ENCODE data around the gene DOCK3.

DOCK3 gene

DNA sequence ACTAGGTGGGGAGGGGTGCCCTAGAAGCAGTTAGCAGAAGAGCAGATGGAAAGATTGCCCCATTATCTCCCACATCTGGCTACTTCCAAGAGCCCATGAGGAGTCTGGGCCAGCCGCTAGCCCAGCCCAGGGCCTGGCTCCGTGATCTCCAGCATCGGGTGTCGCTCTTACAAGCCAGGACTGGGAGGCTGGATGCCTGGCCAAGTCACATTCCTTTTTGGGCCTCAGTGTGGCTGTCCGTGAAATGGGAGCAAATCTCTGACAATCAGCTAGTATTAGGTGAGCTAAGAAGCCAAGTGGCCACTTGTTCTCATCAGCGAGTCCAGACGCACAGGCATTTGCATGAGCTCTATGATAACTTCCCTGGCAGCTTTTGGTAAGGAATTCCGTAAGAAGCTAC is 23.3 kb upstream of the DOCK3 start:
- H3K4me1 ChIP-seq: no peaks in the 10 kb centered on the region
- no peak overlapping the region for H3K9ac ChIP-seq
- H3K27me3 ChIP-seq: no peaks in the 10 kb centered on the region
- no peaks in the 10 kb centered on the region for H4K20me1 ChIP-seq
- no peaks in the 10 kb centered on the region for H3K9me3 ChIP-seq
- H3K36me3 ChIP-seq: peaks cover 29% of the 10 kb centered on the region
- H3K27ac ChIP-seq: no peak overlapping the region
- no peak overlapping the region for H3K4me2 ChIP-seq
- no peak for TF ChIP-seq Cebpa-rat (IDR thresholded peaks at IDR 0.05)
- no peak overlapping the region for H3K4me3 ChIP-seq

DNA sequence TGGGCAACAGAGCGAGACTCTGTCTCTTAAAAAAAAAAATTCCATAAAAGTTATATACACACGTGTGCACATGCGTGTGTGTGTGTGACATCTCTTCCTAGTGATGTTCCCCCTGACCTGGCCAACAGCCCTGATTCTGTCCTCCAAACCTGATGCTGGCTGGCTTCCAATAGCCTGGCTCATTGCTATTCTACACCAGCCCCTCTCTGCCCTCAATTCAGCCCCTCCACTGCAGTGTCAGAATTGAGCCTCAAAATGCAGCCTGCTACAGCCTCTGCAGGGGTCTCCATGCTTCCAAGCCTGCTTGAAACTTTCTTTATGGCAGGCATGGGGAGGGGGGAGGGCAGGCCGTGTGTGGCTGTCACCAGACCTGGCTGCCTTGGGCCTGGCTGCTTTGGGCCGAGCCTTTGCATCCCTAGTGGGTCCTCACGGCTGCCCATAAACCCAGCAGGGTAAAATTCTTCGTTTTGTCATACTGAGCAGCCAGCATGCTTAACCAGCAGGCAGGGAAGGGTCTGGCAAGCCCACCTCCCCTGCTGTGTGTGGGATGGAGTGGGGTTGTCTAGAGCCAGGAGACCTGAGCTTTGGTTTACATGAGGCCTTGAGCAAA is 22.7 kb upstream of the DOCK3 start:
- H3K9me3 ChIP-seq: no peaks in the 10 kb centered on the region
- no peak overlapping the region for H3K9ac ChIP-seq
- no peak for TF ChIP-seq Cebpa-rat (IDR thresholded peaks at IDR 0.05)
- no peaks in the 10 kb centered on the region for H3K27me3 ChIP-seq
- H3K4me1 ChIP-seq: no peaks in the 10 kb centered on the region
- H3K36me3 ChIP-seq: peaks cover 23% of the 10 kb centered on the region
- no peak overlapping the region for H3K4me2 ChIP-seq
- H3K27ac ChIP-seq: no peak overlapping the region
- H4K20me1 ChIP-seq: no peaks in the 10 kb centered on the region
- H3K4me3 ChIP-seq: no peak overlapping the region

DNA sequence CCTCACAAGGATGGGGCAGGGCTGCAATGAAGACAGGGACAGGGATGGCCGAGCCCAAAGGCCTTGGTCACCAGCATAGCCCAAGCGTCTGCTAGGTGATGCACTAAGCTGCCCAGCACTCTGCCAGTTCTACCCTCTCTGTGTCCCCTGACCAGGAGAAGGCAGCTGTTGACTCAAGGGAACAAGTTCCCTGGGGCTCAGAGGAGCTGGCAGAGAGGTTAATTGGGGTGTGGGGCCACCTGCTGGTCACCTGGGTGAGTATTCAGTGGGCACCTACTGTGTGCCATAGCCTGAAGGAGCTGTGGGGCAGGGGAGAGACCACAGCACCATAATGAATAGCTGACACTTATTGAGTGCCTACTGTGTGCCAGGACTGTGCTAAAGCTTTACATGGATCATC is 22.0 kb upstream of the DOCK3 start:
- TF ChIP-seq Cebpa-rat (IDR thresholded peaks at IDR 0.05): no peak
- H3K27ac ChIP-seq: no peak overlapping the region

DNA sequence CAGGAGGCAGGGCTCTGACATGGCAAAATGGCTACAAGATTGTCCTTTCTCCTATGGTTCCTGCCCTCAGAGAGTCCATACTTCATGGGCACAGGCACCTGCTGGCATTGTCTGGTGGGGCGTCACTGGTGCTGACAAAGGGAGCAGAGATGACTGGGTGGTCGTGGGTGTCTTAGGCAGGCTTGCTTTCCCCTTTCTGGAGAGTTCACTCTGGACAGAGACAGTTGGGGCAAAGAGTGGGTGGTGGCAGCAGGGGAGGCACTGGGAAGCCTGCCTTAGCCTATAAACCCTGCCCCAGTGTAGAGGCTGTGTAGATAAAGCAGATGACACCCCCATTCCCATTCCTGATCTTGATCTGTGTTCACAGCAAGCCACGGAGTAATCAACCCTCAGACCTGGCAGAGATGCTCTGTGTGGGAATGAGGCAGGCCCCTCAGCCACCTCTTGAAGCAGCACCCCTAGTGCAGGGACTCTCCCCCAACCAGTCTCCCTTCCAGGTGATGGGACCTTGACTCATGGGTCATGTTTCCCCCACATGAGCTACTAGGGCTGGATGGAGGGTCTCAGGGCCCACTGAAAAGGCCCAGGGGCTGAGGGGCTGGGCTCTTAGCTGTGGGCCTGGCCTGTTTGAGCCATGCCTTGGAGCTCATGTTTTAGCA is 20.7 kb upstream of the DOCK3 start:
- H3K27ac ChIP-seq: no peak overlapping the region

More for the DNA sequence above, 22.0 kb upstream of the DOCK3 start:
- no peaks in the 10 kb centered on the region for H4K20me1 ChIP-seq
- H3K36me3 ChIP-seq: peaks cover 16% of the 10 kb centered on the region
- H3K4me1 ChIP-seq: no peaks in the 10 kb centered on the region
- H3K9me3 ChIP-seq: no peaks in the 10 kb centered on the region
- H3K4me2 ChIP-seq: no peak overlapping the region
- H3K27me3 ChIP-seq: no peaks in the 10 kb centered on the region
- no peak overlapping the region for H3K4me3 ChIP-seq
- H3K9ac ChIP-seq: no peak overlapping the region

DNA sequence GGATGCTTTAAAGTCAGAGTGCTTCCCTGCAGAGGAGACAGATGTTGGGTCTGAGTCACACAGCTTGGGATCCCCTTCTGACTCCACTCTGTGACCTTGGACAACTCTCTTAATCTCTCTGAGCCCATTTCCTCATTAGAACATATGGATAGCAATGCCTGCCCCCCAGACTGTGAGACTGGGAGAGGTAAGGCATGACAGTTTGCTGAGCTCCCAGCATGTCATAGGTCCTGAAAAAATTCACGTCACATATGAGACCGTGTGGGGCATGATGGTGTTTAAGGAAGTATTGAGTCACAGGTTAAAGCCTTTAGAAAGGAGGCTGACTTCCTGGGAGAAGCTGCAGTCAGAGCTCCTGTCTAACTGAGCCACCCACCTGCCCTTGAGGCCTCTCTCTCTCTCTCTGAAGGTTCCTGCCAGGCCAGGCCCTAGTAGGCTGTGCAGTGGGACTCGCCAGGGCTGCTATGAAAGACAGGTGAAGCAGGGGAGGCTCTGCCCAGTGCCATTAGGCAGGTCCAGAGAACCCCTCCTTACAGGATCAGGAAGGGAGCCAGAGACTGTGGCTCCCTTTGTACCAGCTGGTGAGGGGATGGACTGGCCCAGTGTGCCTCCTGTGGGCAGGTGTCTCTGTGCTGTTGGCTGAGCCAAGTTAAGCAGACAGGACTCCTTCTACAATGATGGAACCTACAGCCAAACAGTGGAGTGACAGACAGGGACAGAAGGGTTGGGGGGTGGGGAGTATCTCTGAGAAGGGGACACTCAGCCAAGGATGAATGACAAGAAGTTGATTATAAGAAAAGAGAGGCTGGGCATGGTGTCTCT is 19.5 kb upstream of the DOCK3 start:
- no peak overlapping the region for H3K9ac ChIP-seq
- no peaks in the 10 kb centered on the region for H3K36me3 ChIP-seq
- H4K20me1 ChIP-seq: no peaks in the 10 kb centered on the region
- H3K27ac ChIP-seq: no peak overlapping the region
- no peaks in the 10 kb centered on the region for H3K4me1 ChIP-seq
- H3K9me3 ChIP-seq: no peaks in the 10 kb centered on the region
- H3K27me3 ChIP-seq: no peaks in the 10 kb centered on the region
- no peak overlapping the region for H3K4me2 ChIP-seq
- no peak overlapping the region for H3K4me3 ChIP-seq
- no peak for TF ChIP-seq Cebpa-rat (IDR thresholded peaks at IDR 0.05)

More for the DNA sequence above, 20.7 kb upstream of the DOCK3 start:
- Histone ChIP-seq H3K27me3 (no peaks in the 10 kb centered on the region), H3K9ac (no peak overlapping the region), H3K4me1 (no peaks in the 10 kb centered on the region), H3K36me3 (peaks cover 3% of the 10 kb centered on the region; the same call in 1 of the 2 replicates), H3K4me2 (no peak overlapping the region), H3K4me3 (no peak overlapping the region), H3K9me3 (no peaks in the 10 kb centered on the region), H4K20me1 (no peaks in the 10 kb centered on the region)
- TF ChIP-seq Cebpa-rat (IDR thresholded peaks at IDR 0.05): no peak

DNA sequence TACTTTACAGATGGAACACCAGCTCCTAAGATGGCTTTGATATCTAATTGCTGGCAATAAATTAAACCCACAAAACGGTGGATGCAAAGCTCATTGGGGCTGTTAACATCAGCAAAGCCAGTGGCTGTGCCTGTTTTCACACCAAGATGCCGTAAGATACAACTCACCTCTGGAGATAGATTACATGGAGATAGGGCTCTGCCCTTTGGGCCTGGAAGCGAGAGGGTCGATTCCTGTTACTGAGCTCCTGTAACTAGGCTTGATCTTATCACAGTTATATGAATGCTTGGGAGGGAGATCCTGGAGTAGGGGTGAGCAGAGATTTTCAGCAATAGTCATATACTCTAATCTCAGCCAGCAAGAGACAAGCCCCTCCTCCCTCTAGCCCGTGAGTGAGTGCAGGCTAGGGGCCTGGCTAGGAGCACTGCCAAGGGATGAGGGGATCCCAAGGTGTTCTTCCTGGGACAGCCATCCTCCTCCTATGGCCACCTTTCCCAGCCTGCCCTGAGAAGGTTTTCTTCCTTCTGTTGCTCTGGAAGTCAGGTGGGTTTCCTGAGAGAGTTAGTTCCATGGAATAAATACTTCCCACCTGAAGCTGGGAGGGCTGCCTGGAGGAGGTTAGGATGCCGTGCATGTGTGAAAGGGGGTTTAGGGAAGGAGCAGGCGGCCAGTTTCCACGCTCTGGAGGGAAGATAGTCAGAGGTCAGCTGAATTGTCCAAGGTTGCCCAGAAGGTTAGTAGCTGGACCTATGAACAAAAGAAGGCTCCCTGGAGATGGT is 18.1 kb upstream of the DOCK3 start:
- TF ChIP-seq Cebpa-rat (IDR thresholded peaks at IDR 0.05): no peak
- Histone ChIP-seq H3K4me2 (no peak overlapping the region), H3K9ac (no peak overlapping the region)

DNA sequence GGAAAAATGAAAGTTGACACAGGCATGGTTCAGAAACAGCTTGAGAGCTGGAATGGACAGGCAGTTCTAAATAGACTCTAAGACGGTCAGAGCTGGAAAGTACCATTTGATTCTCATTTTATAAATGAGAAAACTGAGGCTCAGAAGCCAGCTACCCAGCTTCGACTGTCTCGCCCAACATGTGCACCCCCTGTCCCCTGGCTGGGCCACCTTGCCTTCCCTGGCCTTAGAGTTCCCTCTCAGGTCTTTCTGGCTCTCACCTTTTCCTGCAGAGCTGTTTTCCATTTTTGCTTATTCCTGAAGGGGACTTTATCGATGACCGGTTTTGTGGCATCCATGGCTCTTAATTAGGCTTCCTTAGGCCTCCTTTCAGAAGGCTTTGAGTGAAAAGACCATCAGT is 17.3 kb upstream of the DOCK3 start:
- TF ChIP-seq Cebpa-rat (IDR thresholded peaks at IDR 0.05): no peak
- no peaks in the 10 kb centered on the region for H4K20me1 ChIP-seq

More for the DNA sequence above, 18.1 kb upstream of the DOCK3 start:
- Histone ChIP-seq H4K20me1 (no peaks in the 10 kb centered on the region), H3K36me3 (no peaks in the 10 kb centered on the region), H3K4me1 (no peaks in the 10 kb centered on the region), H3K9me3 (no peaks in the 10 kb centered on the region), H3K27me3 (no peaks in the 10 kb centered on the region), H3K4me3 (no peak overlapping the region), H3K27ac (no peak overlapping the region)

DNA sequence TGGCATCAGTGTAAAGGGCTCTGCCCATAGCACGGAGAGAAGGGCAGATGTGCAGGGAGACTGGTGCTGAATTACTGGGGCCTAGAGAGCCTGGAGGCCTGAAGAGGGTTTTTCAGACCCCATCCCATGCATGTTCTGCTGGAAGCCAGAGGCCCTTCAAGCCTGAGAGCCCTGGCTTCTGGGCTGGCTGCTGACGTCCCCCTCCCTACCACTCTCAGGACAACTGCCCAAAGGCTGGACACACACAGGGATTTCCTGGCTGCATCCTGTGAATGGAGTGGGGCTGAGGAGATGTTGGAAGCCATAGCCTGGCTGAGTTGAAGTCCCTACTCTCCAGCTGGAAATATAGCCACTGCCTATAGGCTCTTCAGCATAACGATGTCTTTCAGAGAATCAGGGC is 16.9 kb upstream of the DOCK3 start:
- no peaks in the 10 kb centered on the region for H3K36me3 ChIP-seq
- no peak overlapping the region for H3K9ac ChIP-seq
- H3K4me1 ChIP-seq: no peaks in the 10 kb centered on the region
- H3K4me3 ChIP-seq: no peak overlapping the region
- H3K4me2 ChIP-seq: no peak overlapping the region
- no peaks in the 10 kb centered on the region for H4K20me1 ChIP-seq
- TF ChIP-seq Cebpa-rat (IDR thresholded peaks at IDR 0.05): no peak
- no peaks in the 10 kb centered on the region for H3K27me3 ChIP-seq
- no peak overlapping the region for H3K27ac ChIP-seq
- no peaks in the 10 kb centered on the region for H3K9me3 ChIP-seq

More for the DNA sequence above, 17.3 kb upstream of the DOCK3 start:
- Histone ChIP-seq H3K9me3 (no peaks in the 10 kb centered on the region), H3K27me3 (no peaks in the 10 kb centered on the region), H3K36me3 (no peaks in the 10 kb centered on the region), H3K27ac (no peak overlapping the region), H3K9ac (no peak overlapping the region), H3K4me1 (no peaks in the 10 kb centered on the region), H3K4me2 (no peak overlapping the region), H3K4me3 (no peak overlapping the region)

DNA sequence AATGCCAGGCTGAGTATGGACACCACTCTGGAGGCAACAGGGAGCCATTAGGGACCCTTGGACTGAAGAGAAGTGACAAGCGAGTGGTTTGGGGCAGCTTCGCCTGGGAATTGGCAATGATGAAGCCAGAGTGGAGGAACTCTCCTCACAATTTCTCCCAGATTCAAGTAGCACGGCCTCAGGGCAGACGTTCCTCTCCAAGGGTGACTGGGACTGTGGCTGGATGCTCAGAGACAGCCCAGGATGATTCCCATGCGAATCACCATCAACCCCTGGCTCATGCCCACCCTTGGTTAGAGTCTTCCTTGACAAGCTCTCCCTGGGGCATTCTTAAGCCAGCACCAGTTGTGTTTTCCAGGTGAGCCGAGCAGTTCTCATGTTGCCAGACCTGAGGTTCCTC is 16.3 kb upstream of the DOCK3 start:
- H3K9me3 ChIP-seq: no peaks in the 10 kb centered on the region
- no peaks in the 10 kb centered on the region for H4K20me1 ChIP-seq
- no peak overlapping the region for H3K4me2 ChIP-seq
- H3K36me3 ChIP-seq: no peaks in the 10 kb centered on the region
- no peak overlapping the region for H3K4me3 ChIP-seq
- no peak overlapping the region for H3K9ac ChIP-seq
- no peaks in the 10 kb centered on the region for H3K27me3 ChIP-seq
- H3K27ac ChIP-seq: no peak overlapping the region
- TF ChIP-seq Cebpa-rat (IDR thresholded peaks at IDR 0.05): no peak
- no peaks in the 10 kb centered on the region for H3K4me1 ChIP-seq
